Subcutaneous abdominal adipose tissue (tissue), 5 donors: Measurements from ENCODE around the gene ABCB8.

Source experiments
- H3K27ac ChIP-seq: one replicate; pipeline ENCODE4 v1.7.0; 2013; ENCODE audit warnings: low read depth, mild to moderate bottlenecking, inconsistent platforms, low read length, moderate library complexity
- H3K27me3 ChIP-seq, 5 donors: one replicate each; pipeline ENCODE4 v1.7.0; 2013; ENCODE audit warnings: low read length in 5 of 5, inconsistent platforms in 1 of 5; ENCODE audit not compliant: control insufficient read depth in 5 of 5, insufficient read depth in 4 of 5
- H3K36me3 ChIP-seq, 5 donors: one replicate each; pipeline ENCODE4 v1.7.0; 2013; ENCODE audit warnings: low read length in 5 of 5; ENCODE audit not compliant: control insufficient read depth in 5 of 5, insufficient read depth in 5 of 5
- H3K4me1 ChIP-seq, 5 donors: one replicate each; pipeline ENCODE4 v1.7.0; 2013; ENCODE audit warnings: low read length in 5 of 5, mild to moderate bottlenecking in 3 of 5, moderate library complexity in 1 of 5; ENCODE audit not compliant: control insufficient read depth in 5 of 5, insufficient read depth in 5 of 5
- H3K4me3 ChIP-seq, 5 donors: one replicate each; pipeline ENCODE4 v1.7.0; 2013; ENCODE audit warnings: low read length in 5 of 5, low read depth in 1 of 5
- H3K9ac ChIP-seq, 5 donors: one replicate each; pipeline ENCODE4 v1.7.0; 2013; ENCODE audit warnings: low read length in 5 of 5, mild to moderate bottlenecking in 4 of 5, moderate library complexity in 3 of 5
- H3K9me3 ChIP-seq, 5 donors: one replicate each; pipeline ENCODE4 v1.7.0; 2013; ENCODE audit warnings: low read length in 5 of 5; ENCODE audit not compliant: control insufficient read depth in 5 of 5
- donor health status: healthy.
- donor health status: healthy.
- donor health status: healthy.
- donor health status: healthy.
- donor health status: healthy.

ABCB8 gene

GRCh38 chr7:150989456-150989855, 38.8 kb upstream of the ABCB8 start:
- Histone ChIP-seq H3K4me3 (peak overlapping the region in 2 of 5 donors; percentile 0 to 22), H3K27ac (peak overlapping the region; percentile 69)

GRCh38 chr7:150990416-150991186, 37.6 kb upstream of the ABCB8 start, which contains the start of gene NOS3:
Gene NOS3, plus strand, starts transcription at chr7:150991017. Its CDS starts 2,787 bp downstream, at chr7:150993804.
- H3K4me1 ChIP-seq: peaks cover 3 to 54% (median 35%) of the 10 kb centered on the region in 5 donors
- no peak within 1 kb of the TSS for H3K9ac ChIP-seq
- H3K36me3 ChIP-seq: no peaks in the 10 kb centered on the region
- no peak within 1 kb of the TSS for H3K4me3 ChIP-seq
- peaks cover 3 to 7% (median 3%) of the 10 kb centered on the region in 5 donors for H3K27me3 ChIP-seq
- peaks cover 0 to 15% (median 0%) of the 10 kb centered on the region in 5 donors for H3K9me3 ChIP-seq
- H3K27ac ChIP-seq: peak within 1 kb of the TSS; percentile 69

More at GRCh38 chr7:150989456-150989855, 38.8 kb upstream of the ABCB8 start:
- Histone ChIP-seq H3K27me3 (peaks cover 0 to 7% (median 3%) of the 10 kb centered on the region in 5 donors), H3K9me3 (peaks cover 0 to 15% (median 0%) of the 10 kb centered on the region in 5 donors), H3K4me1 (peaks cover 2 to 46% (median 27%) of the 10 kb centered on the region in 5 donors), H3K9ac (peak overlapping the region in 3 of 5 donors; percentile 14 to 53 (median 37)), H3K36me3 (no peaks in the 10 kb centered on the region)

GRCh38 chr7:150992051-150992640, 36.1 kb upstream of the ABCB8 start:
- no peak overlapping the region for H3K27ac ChIP-seq
- no peak overlapping the region for H3K9ac ChIP-seq
- no peaks in the 10 kb centered on the region for H3K36me3 ChIP-seq
- H3K9me3 ChIP-seq: peaks cover 0 to 15% (median 0%) of the 10 kb centered on the region in 5 donors
- no peak overlapping the region for H3K4me3 ChIP-seq
- H3K4me1 ChIP-seq: peaks cover 4 to 56% (median 39%) of the 10 kb centered on the region in 5 donors
- H3K27me3 ChIP-seq: peaks cover 0 to 7% (median 3%) of the 10 kb centered on the region in 5 donors

- Histone ChIP-seq H3K36me3 (peaks cover 0 to 4% (median under 1%) of the 10 kb centered on the region in 5 donors), H3K27me3 (peaks cover 0 to 7% (median 3%) of the 10 kb centered on the region in 5 donors), H3K9me3 (peaks cover 0 to 15% (median 0%) of the 10 kb centered on the region in 5 donors), H3K27ac (peak overlapping the region; percentile 67), H3K9ac (no peak overlapping the region), H3K4me3 (peak overlapping the region in 2 of 5 donors; percentile 6 to 65), H3K4me1 (peaks cover 4 to 63% (median 45%) of the 10 kb centered on the region in 5 donors)
Measured at GRCh38 chr7:150992833-150993302, 35.4 kb upstream of the ABCB8 start.

GRCh38 chr7:150993511-150993910, 34.7 kb upstream of the ABCB8 start:
- H3K36me3 ChIP-seq: peaks cover 0 to 10% (median 7%) of the 10 kb centered on the region in 5 donors
- H3K9me3 ChIP-seq: peaks cover 0 to 15% (median 0%) of the 10 kb centered on the region in 5 donors
- peak overlapping the region; percentile 67 for H3K27ac ChIP-seq
- peak overlapping the region in 2 of 5 donors; percentile 53 to 62 for H3K9ac ChIP-seq
- H3K4me3 ChIP-seq: peak overlapping the region in 3 of 5 donors; percentile 58 to 67 (median 65)
- peaks cover 0 to 7% (median 0%) of the 10 kb centered on the region in 5 donors for H3K27me3 ChIP-seq
- H3K4me1 ChIP-seq: peaks cover 4 to 59% (median 41%) of the 10 kb centered on the region in 5 donors

- Histone ChIP-seq H3K36me3 (peaks cover 0 to 16% (median 9%) of the 10 kb centered on the region in 5 donors), H3K4me3 (peak overlapping the region in 4 of 5 donors; percentile 44 to 67 (median 62)), H3K9ac (peak overlapping the region in 4 of 5 donors; percentile 38 to 62 (median 46)), H3K27me3 (peaks cover 0 to 6% (median 0%) of the 10 kb centered on the region in 5 donors), H3K4me1 (peaks cover 4 to 52% (median 33%) of the 10 kb centered on the region in 5 donors), H3K27ac (peak overlapping the region; percentile 67), H3K9me3 (peaks cover 0 to 15% (median 0%) of the 10 kb centered on the region in 5 donors)
Measured at GRCh38 chr7:150994141-150994837, 34.0 kb upstream of the ABCB8 start.

- H3K9me3 ChIP-seq: peaks cover 0 to 11% (median 0%) of the 10 kb centered on the region in 5 donors
- H3K9ac ChIP-seq: peak overlapping the region in 4 of 5 donors; percentile 38 to 53 (median 40)
- H3K4me1 ChIP-seq: peaks cover 2 to 45% (median 26%) of the 10 kb centered on the region in 5 donors
- H3K27me3 ChIP-seq: peaks cover 0 to 6% (median 0%) of the 10 kb centered on the region in 5 donors
- H3K27ac ChIP-seq: no peak overlapping the region
- H3K36me3 ChIP-seq: peaks cover 0 to 16% (median 9%) of the 10 kb centered on the region in 5 donors
- peak overlapping the region in 4 of 5 donors; percentile 44 to 67 (median 62) for H3K4me3 ChIP-seq
Measured at GRCh38 chr7:150994838-150995510, 33.3 kb upstream of the ABCB8 start.

GRCh38 chr7:150996376-150997074, 31.7 kb upstream of the ABCB8 start:
- H3K9me3 ChIP-seq: no peaks in the 10 kb centered on the region
- H3K4me1 ChIP-seq: peaks cover 2 to 43% (median 26%) of the 10 kb centered on the region in 5 donors
- peaks cover 0 to 17% (median 17%) of the 10 kb centered on the region in 5 donors for H3K36me3 ChIP-seq
- peak overlapping the region in 1 of 5 donors; percentile 11 for H3K4me3 ChIP-seq
- H3K9ac ChIP-seq: no peak overlapping the region
- no peak overlapping the region for H3K27ac ChIP-seq
- H3K27me3 ChIP-seq: peaks cover 0 to 6% (median 0%) of the 10 kb centered on the region in 5 donors
